ENCODE results near the gene EIF4E1B. TPM values are rescaled to one million over a fixed set of nuclear protein-coding genes. Genes with fewer than 3 reads are reported as not detected.

Gene EIF4E1B
- total and polyA plus RNA-seq, 4 donors = not detected

DNA sequence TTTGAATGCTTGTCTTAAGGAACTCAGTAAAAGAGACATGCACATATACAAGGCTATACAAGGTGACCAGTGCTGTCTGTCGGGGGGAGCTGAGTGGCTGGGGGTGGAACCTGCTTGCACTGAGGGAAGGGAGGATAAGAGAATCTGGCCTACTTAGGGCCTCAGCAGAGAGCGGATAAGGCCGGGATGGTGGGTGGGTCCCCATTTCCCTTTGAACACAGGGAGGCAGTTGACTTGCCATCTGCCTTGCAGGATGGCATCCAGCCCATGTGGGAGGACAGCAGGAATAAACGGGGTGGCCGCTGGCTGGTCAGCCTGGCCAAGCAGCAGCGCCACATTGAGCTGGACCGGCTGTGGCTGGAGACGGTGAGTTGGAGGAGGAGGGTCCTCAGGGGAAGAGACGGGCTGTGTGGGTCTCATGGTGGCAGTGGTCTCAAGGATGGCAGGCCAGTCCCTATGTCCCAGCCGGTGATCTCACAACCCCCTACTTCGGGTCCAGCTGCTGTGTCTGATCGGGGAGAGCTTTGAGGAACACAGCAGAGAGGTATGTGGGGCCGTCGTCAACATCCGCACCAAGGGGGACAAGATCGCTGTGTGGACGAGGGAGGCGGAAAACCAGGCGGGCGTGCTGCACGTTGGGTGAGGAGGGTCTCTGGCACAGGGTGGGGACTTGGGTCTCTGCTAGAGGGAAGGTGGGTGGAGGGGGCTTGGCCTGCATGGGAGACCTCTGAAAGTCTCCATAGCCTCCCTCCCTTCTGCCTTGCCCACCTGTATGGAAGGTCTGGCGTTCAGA, 14.6 kb downstream of the EIF4E1B start:
- 95% methylated on average over 22 of the region's 22 CpGs for WGBS
- DNase-seq (ENCODE audit: low spot score) = peak; percentile 57
- no peaks in the 10 kb centered on the region for H3K36me3 ChIP-seq (ENCODE audit: control insufficient read depth in 4 of 4, insufficient read depth in 3 of 4, low read depth in 1 of 4, low read length in 3 of 4)
- TF ChIP-seq JUND (IDR thresholded peaks at IDR 0.05) (no peak), GABPA (IDR thresholded peaks at IDR 0.05 in 1 of 2, conservative IDR thresholded peaks at IDR 0.05 in 1 of 2) (no peak), RXRA (IDR thresholded peaks at IDR 0.05) (no peak), SP1 (IDR thresholded peaks at IDR 0.05) (no peak), FOXA1 (IDR thresholded peaks at IDR 0.05) (no peak), FOXA2 (IDR thresholded peaks at IDR 0.05) (no peak), YY1 (IDR thresholded peaks at IDR 0.05) (no peak), HNF4A (conservative IDR thresholded peaks at IDR 0.05) (no peak), RAD21 (IDR thresholded peaks at IDR 0.05) (no peak), EGR1 (IDR thresholded peaks at IDR 0.05; ENCODE audit: low read depth in 2 of 2) (no peak), TAF1 (conservative IDR thresholded peaks at IDR 0.05) (no peak)
- TF ChIP-seq, protein P1, sequence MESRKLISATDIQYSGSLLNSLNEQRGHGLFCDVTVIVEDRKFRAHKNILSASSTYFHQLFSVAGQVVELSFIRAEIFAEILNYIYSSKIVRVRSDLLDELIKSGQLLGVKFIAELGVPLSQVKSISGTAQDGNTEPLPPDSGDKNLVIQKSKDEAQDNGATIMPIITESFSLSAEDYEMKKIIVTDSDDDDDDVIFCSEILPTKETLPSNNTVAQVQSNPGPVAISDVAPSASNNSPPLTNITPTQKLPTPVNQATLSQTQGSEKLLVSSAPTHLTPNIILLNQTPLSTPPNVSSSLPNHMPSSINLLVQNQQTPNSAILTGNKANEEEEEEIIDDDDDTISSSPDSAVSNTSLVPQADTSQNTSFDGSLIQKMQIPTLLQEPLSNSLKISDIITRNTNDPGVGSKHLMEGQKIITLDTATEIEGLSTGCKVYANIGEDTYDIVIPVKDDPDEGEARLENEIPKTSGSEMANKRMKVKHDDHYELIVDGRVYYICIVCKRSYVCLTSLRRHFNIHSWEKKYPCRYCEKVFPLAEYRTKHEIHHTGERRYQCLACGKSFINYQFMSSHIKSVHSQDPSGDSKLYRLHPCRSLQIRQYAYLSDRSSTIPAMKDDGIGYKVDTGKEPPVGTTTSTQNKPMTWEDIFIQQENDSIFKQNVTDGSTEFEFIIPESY (IDR thresholded peaks at IDR 0.05) = no peak
- TF ChIP-seq, protein P2, sequence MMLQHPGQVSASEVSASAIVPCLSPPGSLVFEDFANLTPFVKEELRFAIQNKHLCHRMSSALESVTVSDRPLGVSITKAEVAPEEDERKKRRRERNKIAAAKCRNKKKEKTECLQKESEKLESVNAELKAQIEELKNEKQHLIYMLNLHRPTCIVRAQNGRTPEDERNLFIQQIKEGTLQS (IDR thresholded peaks at IDR 0.05) = no peak
- TF ChIP-seq, protein P3, sequence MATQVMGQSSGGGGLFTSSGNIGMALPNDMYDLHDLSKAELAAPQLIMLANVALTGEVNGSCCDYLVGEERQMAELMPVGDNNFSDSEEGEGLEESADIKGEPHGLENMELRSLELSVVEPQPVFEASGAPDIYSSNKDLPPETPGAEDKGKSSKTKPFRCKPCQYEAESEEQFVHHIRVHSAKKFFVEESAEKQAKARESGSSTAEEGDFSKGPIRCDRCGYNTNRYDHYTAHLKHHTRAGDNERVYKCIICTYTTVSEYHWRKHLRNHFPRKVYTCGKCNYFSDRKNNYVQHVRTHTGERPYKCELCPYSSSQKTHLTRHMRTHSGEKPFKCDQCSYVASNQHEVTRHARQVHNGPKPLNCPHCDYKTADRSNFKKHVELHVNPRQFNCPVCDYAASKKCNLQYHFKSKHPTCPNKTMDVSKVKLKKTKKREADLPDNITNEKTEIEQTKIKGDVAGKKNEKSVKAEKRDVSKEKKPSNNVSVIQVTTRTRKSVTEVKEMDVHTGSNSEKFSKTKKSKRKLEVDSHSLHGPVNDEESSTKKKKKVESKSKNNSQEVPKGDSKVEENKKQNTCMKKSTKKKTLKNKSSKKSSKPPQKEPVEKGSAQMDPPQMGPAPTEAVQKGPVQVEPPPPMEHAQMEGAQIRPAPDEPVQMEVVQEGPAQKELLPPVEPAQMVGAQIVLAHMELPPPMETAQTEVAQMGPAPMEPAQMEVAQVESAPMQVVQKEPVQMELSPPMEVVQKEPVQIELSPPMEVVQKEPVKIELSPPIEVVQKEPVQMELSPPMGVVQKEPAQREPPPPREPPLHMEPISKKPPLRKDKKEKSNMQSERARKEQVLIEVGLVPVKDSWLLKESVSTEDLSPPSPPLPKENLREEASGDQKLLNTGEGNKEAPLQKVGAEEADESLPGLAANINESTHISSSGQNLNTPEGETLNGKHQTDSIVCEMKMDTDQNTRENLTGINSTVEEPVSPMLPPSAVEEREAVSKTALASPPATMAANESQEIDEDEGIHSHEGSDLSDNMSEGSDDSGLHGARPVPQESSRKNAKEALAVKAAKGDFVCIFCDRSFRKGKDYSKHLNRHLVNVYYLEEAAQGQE (IDR thresholded peaks at IDR 0.05) = no peak
- TF ChIP-seq, protein P4, sequence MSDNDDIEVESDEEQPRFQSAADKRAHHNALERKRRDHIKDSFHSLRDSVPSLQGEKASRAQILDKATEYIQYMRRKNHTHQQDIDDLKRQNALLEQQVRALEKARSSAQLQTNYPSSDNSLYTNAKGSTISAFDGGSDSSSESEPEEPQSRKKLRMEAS (IDR thresholded peaks at IDR 0.05) = no peak
- H3K4me3 ChIP-seq (ENCODE audit: low read depth in 1 of 3, low read length in 3 of 3) = no peak overlapping the region
- no peak overlapping the region for H3K27ac ChIP-seq (ENCODE audit: low read depth in 1 of 2, low read length in 2 of 2)
- peaks cover 5 to 18% (median 14%) of the 10 kb centered on the region in 4 donors for H3K4me1 ChIP-seq (ENCODE audit: control insufficient read depth in 4 of 4, insufficient read depth in 4 of 4, low read length in 3 of 4)
- no peak overlapping the region for H3K9ac ChIP-seq (ENCODE audit: low read depth in 1 of 2, low read length in 2 of 2)
- no peaks in the 10 kb centered on the region for H3K27me3 ChIP-seq (ENCODE audit: control insufficient read depth in 4 of 4, insufficient read depth in 4 of 4, low read length in 3 of 4)
- H3K9me3 ChIP-seq (ENCODE audit: control insufficient read depth in 4 of 4, low read length in 3 of 4) = no peaks in the 10 kb centered on the region

DNA sequence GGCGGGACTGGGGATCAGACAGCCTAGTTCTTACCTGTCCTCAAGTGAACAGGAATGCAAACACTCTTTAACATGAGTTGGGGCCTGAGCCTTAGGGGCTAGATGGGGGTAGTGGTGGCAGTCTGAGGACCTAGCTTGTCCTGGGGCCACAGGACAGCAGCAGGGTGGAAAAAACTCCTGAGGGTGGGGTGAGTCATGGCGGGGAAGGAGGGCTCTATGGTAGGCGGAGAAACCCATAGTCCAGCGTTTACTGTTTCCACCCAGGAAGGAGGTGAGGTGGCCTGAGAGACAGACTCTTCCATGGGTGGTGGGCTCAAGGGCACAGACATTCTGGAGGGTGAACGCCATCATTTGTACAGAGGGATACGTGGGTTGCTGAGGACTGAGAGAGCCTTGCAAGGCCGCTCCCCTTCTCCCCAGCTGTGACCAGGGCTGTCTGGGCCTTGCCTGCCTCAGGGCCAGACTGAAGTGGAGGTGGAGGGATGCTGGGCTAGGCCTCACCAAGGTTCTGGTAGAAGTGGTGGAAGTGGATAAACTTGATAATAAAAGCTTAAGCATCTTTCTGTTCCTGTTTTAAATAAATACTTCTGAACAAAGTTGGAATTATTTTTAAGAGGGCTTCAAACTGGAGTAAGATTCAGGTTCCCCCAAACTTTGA, 15.7 kb downstream of the EIF4E1B start:
- Histone ChIP-seq H3K9me3 (ENCODE audit: control insufficient read depth in 4 of 4, low read length in 3 of 4) (no peaks in the 10 kb centered on the region), H3K27me3 (ENCODE audit: control insufficient read depth in 4 of 4, insufficient read depth in 4 of 4, low read length in 3 of 4) (no peaks in the 10 kb centered on the region), H3K4me3 (ENCODE audit: low read depth in 1 of 3, low read length in 3 of 3) (no peak overlapping the region), H3K27ac (ENCODE audit: low read depth in 1 of 2, low read length in 2 of 2) (no peak overlapping the region), H3K9ac (ENCODE audit: low read depth in 1 of 2, low read length in 2 of 2) (no peak overlapping the region), H3K4me1 (ENCODE audit: control insufficient read depth in 4 of 4, insufficient read depth in 4 of 4, low read length in 3 of 4) (peaks cover 5 to 18% (median 14%) of the 10 kb centered on the region in 4 donors), H3K36me3 (ENCODE audit: control insufficient read depth in 4 of 4, insufficient read depth in 3 of 4, low read depth in 1 of 4, low read length in 3 of 4) (no peaks in the 10 kb centered on the region)
- no peak for TF ChIP-seq RAD21 (IDR thresholded peaks at IDR 0.05)
- TF ChIP-seq, protein P4 (IDR thresholded peaks at IDR 0.05) = no peak
- WGBS = 96% methylated on average over 7 of the region's 7 CpGs
- no peak for DNase-seq (ENCODE audit: low spot score)

Data from liver (tissue), 9 donors.